Hepatocyte (in vitro differentiated cells): ENCODE results near the gene RCOR3. TPM values are rescaled to one million over a fixed set of nuclear protein-coding genes. Genes with fewer than 3 reads are reported as not detected.

ENCODE experiments used
- DNase-seq: peaks from one replicate; pipeline ENCODE4 v3.0.0-alpha.2; 2016; ENCODE audit warnings: low spot score
- H2AFZ ChIP-seq: fragments of 200-600 bp; sonication (generic); 2 replicates; pipeline ENCODE4 v1.6.0; 2016; ENCODE audit warnings: antibody characterized with exemption, mild to moderate bottlenecking
- H3K27ac ChIP-seq: fragments of 200-600 bp; sonication (generic); 2 replicates; pipeline ENCODE4 v1.5.1; 2016; ENCODE audit warnings: mild to moderate bottlenecking
- H3K27me3 ChIP-seq: fragments of 200-600 bp; sonication (generic); 2 replicates; pipeline ENCODE4 v1.6.1; 2016
- H3K36me3 ChIP-seq: fragments of 200-600 bp; sonication (generic); replicated peaks from 2 replicates; pipeline ENCODE4 v1.5.1; 2016; ENCODE audit warnings: low read depth; ENCODE audit not compliant: insufficient read depth
- H3K4me1 ChIP-seq: fragments of 200-600 bp; sonication (generic); 2 replicates; pipeline ENCODE4 v1.5.1; 2016; ENCODE audit warnings: mild to moderate bottlenecking, moderate library complexity; ENCODE audit not compliant: insufficient read depth
- H3K4me2 ChIP-seq: fragments of 200-600 bp; sonication (generic); 2 replicates; pipeline ENCODE4 v1.6.0; 2016
- H3K4me3 ChIP-seq: fragments of 200-600 bp; sonication (generic); 2 replicates; pipeline ENCODE4 v1.5.1; 2016; ENCODE audit warnings: mild to moderate bottlenecking
- H3K79me2 ChIP-seq: fragments of 200-600 bp; sonication (generic); 2 replicates; pipeline ENCODE4 v1.6.0; 2017; ENCODE audit warnings: mild to moderate bottlenecking
- H3K9me2 ChIP-seq: fragments of 200-600 bp; sonication (generic); replicated peaks from 2 replicates; pipeline ENCODE4 v1.6.0; 2017; ENCODE audit warnings: mild to moderate bottlenecking; ENCODE audit not compliant: insufficient read depth
- H3K9me3 ChIP-seq: fragments of 200-600 bp; sonication (generic); 2 replicates; pipeline ENCODE4 v1.5.1; 2016; ENCODE audit warnings: low read depth, mild to moderate bottlenecking
- H4K20me1 ChIP-seq: fragments of 200-600 bp; sonication (generic); 2 replicates; pipeline ENCODE4 v1.6.0; 2016; ENCODE audit warnings: mild to moderate bottlenecking; ENCODE audit not compliant: insufficient read depth, poor library complexity, severe bottlenecking
- CTCF ChIP-seq: fragments of 200-600 bp; sonication (generic); IDR thresholded peaks from 2 replicates; pipeline ENCODE4 v1.5.1; 2016; ENCODE audit warnings: antibody characterized with exemption, mild to moderate bottlenecking; ENCODE audit not compliant: poor library complexity
- EZH2 ChIP-seq: fragments of 200-600 bp; sonication (generic); IDR thresholded peaks from 2 replicates; pipeline ENCODE4 v1.6.1; 2016; ENCODE audit warnings: antibody characterized with exemption, mild to moderate bottlenecking, borderline replicate concordance
- EZH2phosphoT487 ChIP-seq: fragments of 200-600 bp; sonication (generic); IDR thresholded peaks from one replicate; pipeline ENCODE4 v1.6.1; 2018; ENCODE audit warnings: antibody characterized with exemption, mild to moderate bottlenecking, low read depth, moderate library complexity; ENCODE audit not compliant: unreplicated experiment, severe bottlenecking
- WGBS: methylation state at CpG from one replicate; pipeline ENCODE4 v1.1.6; 2016; ENCODE audit warnings: low lambda C conversion rate; ENCODE audit errors: missing lambda C conversion rate; 5-methylcytosine and 5-hydroxymethylcytosine counted together
- polyA plus RNA-seq: library from polyadenylated mRNA; unstranded; fragments of >200 nt; fragmentation: Nextera tagmentation; extraction: Ambion mirVana; gene quantifications from 2 replicates; pipeline ENCODE4 v1.2.1, GENCODE V29; 2016
- total RNA-seq: library from RNA; depleted of rRNA; stranded (reverse); fragments of >200 nt; gene quantifications from 2 replicates; pipeline ENCODE4 v1.2.3, GENCODE V29; 2014

RCOR3 gene
- total and polyA plus RNA-seq, 2 experiments from 2014 or later: 25.0 to 39.6 TPM

GRCh38 chr1:211282023-211282373 is 22.8 kb downstream of the RCOR3 start:
- Histone ChIP-seq H3K27me3 (no peaks in the 10 kb centered on the region), H3K4me3 (no peak overlapping the region), H3K27ac (no peak overlapping the region), H4K20me1 (no peaks in the 10 kb centered on the region), H3K79me2 (peaks cover 13% of the 10 kb centered on the region), H3K4me2 (no peak overlapping the region), H2AFZ (no peak overlapping the region), H3K4me1 (no peaks in the 10 kb centered on the region), H3K9me3 (no peaks in the 10 kb centered on the region), H3K36me3 (no peaks in the 10 kb centered on the region), H3K9me2 (no peaks in the 10 kb centered on the region)
- no peak for DNase-seq
- TF ChIP-seq EZH2phosphoT487 (no peak), EZH2 (no peak), CTCF (no peak)

GRCh38 chr1:211285196-211285595 is 26.0 kb downstream of the RCOR3 start:
- H3K4me1 ChIP-seq: no peaks in the 10 kb centered on the region

GRCh38 chr1:211287218-211287617 is 28.1 kb downstream of the RCOR3 start:
- Histone ChIP-seq H3K27me3 (no peaks in the 10 kb centered on the region), H3K9me3 (no peaks in the 10 kb centered on the region), H4K20me1 (no peaks in the 10 kb centered on the region), H3K4me3 (no peak overlapping the region), H2AFZ (no peak overlapping the region), H3K36me3 (no peaks in the 10 kb centered on the region), H3K4me1 (no peaks in the 10 kb centered on the region), H3K9me2 (no peaks in the 10 kb centered on the region), H3K27ac (no peak overlapping the region), H3K4me2 (no peak overlapping the region), H3K79me2 (peaks cover 10% of the 10 kb centered on the region)
- no peak for TF ChIP-seq EZH2
- TF ChIP-seq EZH2phosphoT487: no peak
- TF ChIP-seq CTCF: no peak
- 95% methylated on average over 3 of the region's 3 CpGs for WGBS
- no peak for DNase-seq

More at GRCh38 chr1:211285196-211285595, 26.0 kb downstream of the RCOR3 start:
- Histone ChIP-seq H3K4me3 (no peak overlapping the region), H3K4me2 (no peak overlapping the region), H3K27me3 (no peaks in the 10 kb centered on the region), H3K36me3 (no peaks in the 10 kb centered on the region), H3K79me2 (peaks cover 10% of the 10 kb centered on the region), H3K27ac (no peak overlapping the region), H4K20me1 (no peaks in the 10 kb centered on the region), H3K9me3 (no peaks in the 10 kb centered on the region), H2AFZ (no peak overlapping the region), H3K9me2 (no peaks in the 10 kb centered on the region)
- DNase-seq: no peak
- TF ChIP-seq EZH2 (no peak), EZH2phosphoT487 (no peak), CTCF (no peak)
- WGBS: 94% methylated on average over 4 of the region's 4 CpGs

- DNase-seq: no peak
These were observed 33.2 kb downstream of the RCOR3 start for GRCh38 chr1:211292411-211292810.

More at GRCh38 chr1:211292411-211292810, 33.2 kb downstream of the RCOR3 start:
- Histone ChIP-seq H2AFZ (no peak overlapping the region), H3K9me3 (no peaks in the 10 kb centered on the region), H3K9me2 (no peaks in the 10 kb centered on the region), H4K20me1 (peaks cover 6% of the 10 kb centered on the region), H3K27me3 (no peaks in the 10 kb centered on the region), H3K4me3 (no peak overlapping the region), H3K36me3 (no peaks in the 10 kb centered on the region), H3K4me1 (no peaks in the 10 kb centered on the region), H3K79me2 (peaks cover 10% of the 10 kb centered on the region), H3K27ac (no peak overlapping the region), H3K4me2 (no peak overlapping the region)
- WGBS: 91% methylated on average over 2 of the region's 2 CpGs
- TF ChIP-seq CTCF (no peak), EZH2 (no peak), EZH2phosphoT487 (no peak)
